ENCODE measurements around the gene KRT86.

DNA sequence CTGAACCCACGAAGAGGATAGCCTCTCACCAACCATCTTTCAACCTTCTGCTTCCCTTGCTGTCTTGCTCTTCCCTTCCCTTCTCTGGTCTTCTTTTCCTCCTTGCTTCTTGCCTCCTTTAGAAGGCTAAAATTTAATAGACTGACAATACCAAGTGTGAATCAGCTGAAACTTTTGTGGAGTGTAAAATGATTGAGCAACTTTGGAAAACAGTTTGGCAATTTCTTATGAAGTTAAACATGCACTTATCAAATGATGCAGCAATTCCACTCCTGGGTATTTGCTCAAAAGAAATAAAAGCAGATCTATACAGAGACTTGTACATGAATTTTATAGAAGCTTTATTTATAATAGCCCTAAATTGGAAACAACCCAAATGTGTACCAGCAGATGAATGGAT, 3.3 kb upstream of the KRT86 start:
- TF ChIP-seq YY1 (IDR thresholded peaks at IDR 0.05; ENCODE audit: insufficient read depth, insufficient read length) (no peak), SUZ12 (IDR thresholded peaks at IDR 0.05; ENCODE audit: extremely low read depth, insufficient read depth, insufficient read length) (no peak)

All from NT2/D1 (cell line).